WERI-Rb-1 (cell line): Measurements from ENCODE around the gene SUN1.

ENCODE experiments used
- DNase-seq: peaks from one replicate; pipeline ENCODE4 v3.0.0-alpha.2; 2020
- H3K27ac ChIP-seq: fragments of 250-450 bp; sonication (Bioruptor Pico); 2 replicates; pipeline ENCODE4 v1.5.1; 2020; ENCODE audit warnings: mild to moderate bottlenecking, moderate library complexity
- H3K27me3 ChIP-seq: fragments of 250-450 bp; sonication (Bioruptor Pico); 2 replicates; pipeline ENCODE4 v1.5.1; 2021; ENCODE audit warnings: mild to moderate bottlenecking, low read depth, moderate library complexity; ENCODE audit not compliant: insufficient read depth, severe bottlenecking
- H3K36me3 ChIP-seq: fragments of 250-450 bp; sonication (Bioruptor Pico); 2 replicates; pipeline ENCODE4 v1.5.1; 2020; ENCODE audit warnings: mild to moderate bottlenecking, moderate library complexity
- H3K4me3 ChIP-seq: 2 replicates; pipeline ENCODE4 v1.5.1; 2011; ENCODE audit warnings: low read depth, mild to moderate bottlenecking, control low read depth, low read length
- H3K9me3 ChIP-seq: fragments of 250-450 bp; sonication (Bioruptor Pico); 2 replicates; pipeline ENCODE4 v1.5.1; 2021; ENCODE audit warnings: mild to moderate bottlenecking, moderate library complexity; ENCODE audit not compliant: severe bottlenecking
- CTCF ChIP-seq: IDR thresholded peaks from 2 replicates; pipeline ENCODE4 v1.5.1; 2011; ENCODE audit warnings: low read depth, mild to moderate bottlenecking, control low read depth, inconsistent platforms, low read length

The SUN1 gene

GRCh38 chr7:832167-832967 lies at the start of gene SUN1:
Gene SUN1 (plus strand): TSS chr7:832476. CDS start chr7:832525, 49 bp downstream.
- H3K4me3 ChIP-seq, result no peak within 1 kb of the TSS
- peaks cover 35% of the 10 kb centered on the region for H3K36me3 ChIP-seq
- no peak for TF ChIP-seq CTCF
- DNase-seq, result no peak
- no peak within 1 kb of the TSS for H3K27ac ChIP-seq
- no peaks in the 10 kb centered on the region for H3K9me3 ChIP-seq
- no peaks in the 10 kb centered on the region for H3K27me3 ChIP-seq

GRCh38 chr7:782718-783449 lies 49.4 kb upstream of the SUN1 start:
- no peak overlapping the region for H3K27ac ChIP-seq

DNA sequence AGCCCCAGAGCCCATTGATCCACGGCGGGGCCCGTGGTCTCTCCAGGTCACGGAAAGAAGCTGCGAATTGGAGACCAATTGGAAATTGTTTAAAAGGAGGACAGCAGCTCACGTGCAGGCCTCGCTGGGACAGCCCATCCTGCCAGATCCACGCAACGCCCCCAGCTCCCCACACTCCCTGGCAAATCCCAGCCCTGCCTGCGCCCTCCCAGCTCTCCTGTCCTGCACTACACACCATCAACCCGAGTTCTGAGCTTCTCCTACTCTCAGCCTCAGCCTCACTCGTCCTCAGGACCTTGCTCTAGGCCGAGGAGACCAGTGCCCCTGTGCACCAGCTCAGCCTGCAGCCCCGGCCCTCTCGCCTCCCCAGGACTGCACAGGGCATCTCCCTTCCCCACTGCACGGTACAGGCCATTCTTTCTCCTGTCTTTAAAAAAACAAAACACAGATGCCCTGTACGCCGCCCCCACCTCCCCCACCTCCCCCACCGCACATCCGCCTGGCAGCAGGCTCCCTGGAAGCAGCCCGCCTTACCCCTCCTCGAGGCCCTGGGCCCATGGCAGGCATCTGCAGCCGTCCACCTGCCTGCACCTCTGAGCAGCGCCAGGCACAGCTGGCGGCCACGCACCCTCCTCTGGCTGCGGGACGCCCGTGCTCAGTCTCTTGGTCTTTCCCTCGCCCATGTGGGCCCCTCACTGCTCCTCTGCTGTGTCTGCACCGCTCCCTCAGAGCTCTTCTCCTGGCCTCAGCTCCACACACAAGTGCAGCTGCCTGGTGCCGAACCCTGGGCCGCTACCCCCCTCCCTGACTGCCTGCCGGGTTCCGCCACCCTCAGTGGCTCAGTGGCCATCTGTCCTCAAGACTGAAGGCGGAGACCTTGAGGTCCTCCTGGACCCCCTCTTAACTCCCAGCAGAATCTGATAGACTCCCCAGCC lies 48.5 kb upstream of the SUN1 start:
- no peaks in the 10 kb centered on the region for H3K27me3 ChIP-seq
- no peak for DNase-seq
- no peak overlapping the region for H3K4me3 ChIP-seq
- peaks cover 43% of the 10 kb centered on the region for H3K36me3 ChIP-seq
- H3K9me3 ChIP-seq, result no peaks in the 10 kb centered on the region
- no peak for TF ChIP-seq CTCF
- no peak overlapping the region for H3K27ac ChIP-seq

More at GRCh38 chr7:782718-783449, 49.4 kb upstream of the SUN1 start:
- Histone ChIP-seq H3K9me3 (no peaks in the 10 kb centered on the region), H3K27me3 (no peaks in the 10 kb centered on the region), H3K36me3 (peaks cover 45% of the 10 kb centered on the region), H3K4me3 (no peak overlapping the region)
- TF ChIP-seq CTCF, result no peak
- no peak for DNase-seq

DNA sequence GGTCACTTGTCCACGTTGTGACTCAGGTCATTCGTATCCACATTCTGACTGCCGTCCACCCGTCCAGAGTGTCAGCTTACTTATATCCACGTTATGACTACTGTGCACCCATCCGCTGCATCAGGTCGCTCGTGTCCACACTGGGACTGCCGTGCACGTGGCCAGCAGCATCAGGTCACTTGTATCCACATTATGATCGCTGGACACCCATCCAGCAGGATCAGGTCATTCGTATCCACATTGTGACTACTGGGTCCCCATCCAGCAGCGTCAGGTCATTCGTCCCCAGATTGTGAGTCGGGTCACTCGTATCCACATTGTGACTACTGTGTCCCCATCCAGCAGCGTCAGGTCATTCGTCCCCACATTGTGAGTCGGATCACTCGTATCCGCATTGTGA lies 47.3 kb upstream of the SUN1 start:
- Histone ChIP-seq H3K36me3 (peaks cover 46% of the 10 kb centered on the region), H3K27me3 (no peaks in the 10 kb centered on the region), H3K27ac (no peak overlapping the region), H3K9me3 (no peaks in the 10 kb centered on the region), H3K4me3 (no peak overlapping the region)
- DNase-seq, result no peak
- TF ChIP-seq CTCF, result no peak

DNA sequence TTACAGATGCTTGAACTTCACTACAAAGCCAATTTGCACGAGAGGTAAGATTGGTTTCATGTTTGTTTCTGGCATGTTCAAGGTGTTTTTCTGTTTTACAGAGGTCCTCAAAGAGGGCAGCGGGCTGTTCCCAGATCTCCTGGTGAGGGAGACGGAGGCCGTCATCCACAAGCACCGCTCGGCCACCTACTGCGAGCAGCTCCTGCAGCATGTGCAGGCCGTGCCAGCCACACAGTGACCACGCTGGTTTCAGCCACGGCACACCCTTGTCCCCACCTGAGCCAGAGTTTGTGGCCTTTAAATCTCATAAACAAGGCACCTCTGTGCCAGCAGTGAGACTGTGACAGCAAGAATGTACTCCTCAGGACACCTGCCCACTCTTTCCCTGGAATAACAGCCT lies 46.9 kb upstream of the SUN1 start:
- no peak overlapping the region for H3K27ac ChIP-seq
- H3K27me3 ChIP-seq, result no peaks in the 10 kb centered on the region
- no peak overlapping the region for H3K4me3 ChIP-seq
- TF ChIP-seq CTCF, result no peak
- peaks cover 41% of the 10 kb centered on the region for H3K36me3 ChIP-seq
- DNase-seq, result no peak
- H3K9me3 ChIP-seq, result no peaks in the 10 kb centered on the region
